Esophagus muscularis mucosa (tissue), 3 donors: ENCODE measurements around the gene NEK4.

ENCODE experiments used
- CTCF ChIP-seq, 3 experiments: fragments of 200-600 bp in 2 of 3; fragments of 450-650 bp in 1 of 3; sonication (generic) in 2 of 3; IDR thresholded peaks; one replicate each; pipeline ENCODE4 v1.5.1; 2017 to 2019; ENCODE audit warnings: antibody characterized with exemption in 3 of 3, mild to moderate bottlenecking in 2 of 3, moderate library complexity in 1 of 3
- EP300 ChIP-seq: sonication (generic); formaldehyde crosslinking; IDR thresholded peaks from one replicate; pipeline ENCODE4 v1.6.1; 2017; ENCODE audit warnings: antibody characterized with exemption

- no peak for TF ChIP-seq CTCF (IDR thresholded peaks at IDR 0.05)
- no peak for TF ChIP-seq EP300
Observed at GRCh38 chr3:52712291-52713212, 58.2 kb downstream of the NEK4 start.
